GM18498 (cell line): ENCODE measurements around the gene IDH3G.
"Not testable (repeated sequence)": the region's sequence is repeated elsewhere in the genome, so short reads cannot be mapped to it uniquely, and the experiment has no call there.

Source experiments
- ATAC-seq: cut with Tn5 transposase; IDR thresholded peaks from one replicate; pipeline ENCODE4 v1.9.1; 2021; ENCODE audit warnings: mild to moderate bottlenecking, moderate library complexity; ENCODE audit not compliant: unreplicated experiment

The IDH3G gene

GRCh38 chrX:153794018-153794896 lies at the start of gene IDH3G, which contains the start of gene SSR4:
TSS of gene IDH3G (minus strand) at chrX:153794375. CDS start at chrX:153794326, 49 bp downstream.
TSS of gene SSR4 (plus strand) at chrX:153794668. CDS start at chrX:153794688, 20 bp downstream.
- peak; percentile 94 for ATAC-seq

GRCh38 chrX:153836921-153837320 lies 42.7 kb upstream of the IDH3G start:
- no peak for ATAC-seq

GRCh38 chrX:153832728-153833127 lies 38.6 kb upstream of the IDH3G start:
- ATAC-seq: no peak

- no peak for ATAC-seq
These were observed 37.4 kb upstream of the IDH3G start for GRCh38 chrX:153831429-153832150.

GRCh38 chrX:153830640-153831428 lies 36.7 kb upstream of the IDH3G start:
- ATAC-seq: no peak

- no peak for ATAC-seq
These were observed 35.8 kb upstream of the IDH3G start, which contains the start of gene PDZD4 for GRCh38 chrX:153829799-153830639. TSS of gene PDZD4 (minus strand) at chrX:153830544. CDS start at chrX:153830298, 246 bp downstream.

- no peak for ATAC-seq
These were observed 35.3 kb upstream of the IDH3G start for GRCh38 chrX:153829549-153829798.

GRCh38 chrX:153828723-153829548 lies 34.8 kb upstream of the IDH3G start:
- ATAC-seq: no peak

- ATAC-seq: no peak
These were observed 34.1 kb upstream of the IDH3G start for GRCh38 chrX:153828308-153828707.

GRCh38 chrX:153827903-153828302 lies 33.7 kb upstream of the IDH3G start:
- no peak for ATAC-seq

GRCh38 chrX:153827016-153827415 lies 32.8 kb upstream of the IDH3G start:
- ATAC-seq: no peak

- no peak for ATAC-seq
These were observed 30.9 kb upstream of the IDH3G start for GRCh38 chrX:153825042-153825441.

- no peak for ATAC-seq
These were observed 30.2 kb upstream of the IDH3G start for GRCh38 chrX:153824348-153824747.

- ATAC-seq: no peak
These were observed 26.9 kb upstream of the IDH3G start for GRCh38 chrX:153821066-153821465.

- no peak for ATAC-seq
These were observed 26.4 kb upstream of the IDH3G start for GRCh38 chrX:153820601-153821000.

GRCh38 chrX:153819384-153820040 lies 25.3 kb upstream of the IDH3G start:
- no peak for ATAC-seq

- no peak for ATAC-seq
These were observed 24.6 kb upstream of the IDH3G start for GRCh38 chrX:153818571-153819383.

GRCh38 chrX:153818064-153818463 lies 23.9 kb upstream of the IDH3G start:
- not testable (repeated sequence) for ATAC-seq
